LNCAP (cell line): ENCODE results near the gene PSTPIP2.

Experiments used
- TF ChIP-seq, protein P1 (sequence below): fragments of 450-650 bp; IDR thresholded peaks from 2 replicates; pipeline ENCODE4 v1.5.1; 2017; ENCODE audit warnings: mild to moderate bottlenecking

The PSTPIP2 gene

GRCh38 chr18:45967007-45967706 lies 104.9 kb downstream of the PSTPIP2 start, which contains the start of gene EPG5:
TSS of gene EPG5 (minus strand) at chr18:45967329. CDS start at chr18:45967239, 90 bp downstream.
- TF ChIP-seq, protein P1, sequence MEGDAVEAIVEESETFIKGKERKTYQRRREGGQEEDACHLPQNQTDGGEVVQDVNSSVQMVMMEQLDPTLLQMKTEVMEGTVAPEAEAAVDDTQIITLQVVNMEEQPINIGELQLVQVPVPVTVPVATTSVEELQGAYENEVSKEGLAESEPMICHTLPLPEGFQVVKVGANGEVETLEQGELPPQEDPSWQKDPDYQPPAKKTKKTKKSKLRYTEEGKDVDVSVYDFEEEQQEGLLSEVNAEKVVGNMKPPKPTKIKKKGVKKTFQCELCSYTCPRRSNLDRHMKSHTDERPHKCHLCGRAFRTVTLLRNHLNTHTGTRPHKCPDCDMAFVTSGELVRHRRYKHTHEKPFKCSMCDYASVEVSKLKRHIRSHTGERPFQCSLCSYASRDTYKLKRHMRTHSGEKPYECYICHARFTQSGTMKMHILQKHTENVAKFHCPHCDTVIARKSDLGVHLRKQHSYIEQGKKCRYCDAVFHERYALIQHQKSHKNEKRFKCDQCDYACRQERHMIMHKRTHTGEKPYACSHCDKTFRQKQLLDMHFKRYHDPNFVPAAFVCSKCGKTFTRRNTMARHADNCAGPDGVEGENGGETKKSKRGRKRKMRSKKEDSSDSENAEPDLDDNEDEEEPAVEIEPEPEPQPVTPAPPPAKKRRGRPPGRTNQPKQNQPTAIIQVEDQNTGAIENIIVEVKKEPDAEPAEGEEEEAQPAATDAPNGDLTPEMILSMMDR, result no peak

- TF ChIP-seq, protein P1, result no peak
Measured at GRCh38 chr18:45962866-45963265, 109.2 kb downstream of the PSTPIP2 start.

DNA sequence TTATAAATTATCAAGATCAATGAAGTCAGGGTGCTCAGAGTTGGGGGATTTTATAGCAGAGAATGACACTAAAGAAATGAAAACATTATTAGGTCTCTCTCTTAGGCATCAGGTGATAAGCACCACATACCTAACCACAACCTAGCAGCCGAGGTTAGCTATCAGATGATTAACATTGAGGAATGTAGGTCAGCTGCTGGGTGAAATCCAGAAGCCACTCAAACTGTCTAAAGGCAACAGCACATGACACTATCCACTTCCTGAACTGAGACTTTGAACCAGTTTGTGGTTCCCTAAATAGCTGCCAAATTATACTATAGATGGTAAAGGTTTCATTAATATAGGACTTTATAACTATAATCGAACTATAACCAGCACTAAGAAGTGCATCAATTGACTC lies 109.6 kb downstream of the PSTPIP2 start:
- TF ChIP-seq, protein P1, result no peak

DNA sequence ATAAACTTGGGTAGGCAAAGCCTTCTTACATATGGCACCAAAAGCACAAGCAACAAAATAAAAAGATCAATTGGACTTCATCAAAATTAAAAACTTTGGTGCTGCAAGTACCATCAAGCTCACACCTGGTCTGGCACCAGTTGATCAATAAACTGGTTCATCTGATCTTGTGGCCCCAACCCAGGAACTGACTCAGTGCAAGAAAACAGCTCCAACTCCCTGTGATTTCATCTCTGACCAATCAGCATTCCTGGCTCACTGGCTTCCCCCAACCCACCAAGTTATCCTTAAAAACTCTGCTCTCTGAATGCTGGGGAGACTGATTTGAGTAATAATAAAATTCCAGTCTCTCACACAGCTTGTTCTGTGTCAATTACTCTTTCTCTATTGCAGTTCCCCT lies 113.3 kb downstream of the PSTPIP2 start:
- TF ChIP-seq, protein P1, result no peak

DNA sequence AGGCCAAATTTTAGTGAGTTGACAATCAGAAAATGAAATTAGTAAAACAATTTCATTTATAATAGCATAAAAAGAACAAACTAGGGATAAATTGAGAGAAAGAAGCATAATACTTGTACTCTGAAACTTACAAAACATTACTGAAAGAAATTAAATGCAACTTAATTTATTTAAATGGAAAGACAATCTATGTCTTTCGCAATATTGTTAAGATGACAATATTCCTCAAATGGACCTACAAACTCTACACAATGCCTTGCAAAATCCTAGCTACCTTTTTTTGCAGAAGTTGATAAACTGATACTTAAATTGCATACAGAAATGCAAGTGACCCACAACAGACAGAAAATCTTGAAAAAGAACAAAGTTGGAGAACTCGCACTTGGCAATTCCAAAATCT lies 114.0 kb downstream of the PSTPIP2 start:
- TF ChIP-seq, protein P1, result no peak

GRCh38 chr18:45957100-45957499 lies 115.0 kb downstream of the PSTPIP2 start:
- TF ChIP-seq, protein P1, result no peak

GRCh38 chr18:45954070-45954934 lies 117.8 kb downstream of the PSTPIP2 start:
- TF ChIP-seq, protein P1, result no peak
